ENCODE measurements around the gene CEACAM7.

Gene CEACAM7

GRCh38 chr19:41682437-41682836 lies 5.6 kb downstream of the CEACAM7 start:
- TF ChIP-seq REST (IDR thresholded peaks at IDR 0.05; ENCODE audit: low read depth), result no peak
- no peak for TF ChIP-seq USF1 (IDR thresholded peaks at IDR 0.05)
- no peak for TF ChIP-seq MAX (IDR thresholded peaks at IDR 0.05)
- no peak for TF ChIP-seq RAD21 (IDR thresholded peaks at IDR 0.05; ENCODE audit: low read depth)
- no peak for TF ChIP-seq NFIC (IDR thresholded peaks at IDR 0.05)
- no peak for TF ChIP-seq YY1 (IDR thresholded peaks at IDR 0.05; ENCODE audit: low read depth)
- TF ChIP-seq ZBTB7A (IDR thresholded peaks at IDR 0.05; ENCODE audit: low read depth), result no peak
- TF ChIP-seq TAF1 (IDR thresholded peaks at IDR 0.05; ENCODE audit: low read depth), result no peak
- TF ChIP-seq CREB1 (IDR thresholded peaks at IDR 0.05; ENCODE audit: low read depth), result no peak
- TF ChIP-seq EGR1 (IDR thresholded peaks at IDR 0.05), result no peak

GRCh38 chr19:41671486-41671885 lies 16.6 kb downstream of the CEACAM7 start:
- TF ChIP-seq EP300 (IDR thresholded peaks at IDR 0.05; ENCODE audit: borderline replicate concordance), result no peak
- TF ChIP-seq TCF12 (IDR thresholded peaks at IDR 0.05; ENCODE audit: low read depth), result no peak
- TF ChIP-seq ZBTB7A (IDR thresholded peaks at IDR 0.05; ENCODE audit: low read depth), result no peak
- no peak for TF ChIP-seq EGR1 (IDR thresholded peaks at IDR 0.05)
- TF ChIP-seq TEAD4 (IDR thresholded peaks at IDR 0.05), result no peak
- TF ChIP-seq TAF1 (IDR thresholded peaks at IDR 0.05; ENCODE audit: low read depth), result no peak
- TF ChIP-seq YY1 (IDR thresholded peaks at IDR 0.05; ENCODE audit: low read depth), result no peak
- no peak for TF ChIP-seq CREB1 (IDR thresholded peaks at IDR 0.05; ENCODE audit: low read depth)
- no peak for TF ChIP-seq CEBPB (IDR thresholded peaks at IDR 0.05)
- no peak for TF ChIP-seq USF1 (IDR thresholded peaks at IDR 0.05)
- TF ChIP-seq RAD21 (IDR thresholded peaks at IDR 0.05; ENCODE audit: low read depth), result no peak
- TF ChIP-seq REST (IDR thresholded peaks at IDR 0.05; ENCODE audit: low read depth), result no peak
- TF ChIP-seq MAX (IDR thresholded peaks at IDR 0.05), result no peak
- TF ChIP-seq NFIC (IDR thresholded peaks at IDR 0.05), result no peak
- no peak for TF ChIP-seq FOXM1 (IDR thresholded peaks at IDR 0.05; ENCODE audit: borderline replicate concordance, low read depth)

GRCh38 chr19:41670755-41671154 lies 17.3 kb downstream of the CEACAM7 start:
- TF ChIP-seq FOXM1 (IDR thresholded peaks at IDR 0.05; ENCODE audit: borderline replicate concordance, low read depth) (no peak), USF1 (IDR thresholded peaks at IDR 0.05) (no peak)

- TF ChIP-seq NFIC (IDR thresholded peaks at IDR 0.05) (no peak), USF1 (IDR thresholded peaks at IDR 0.05) (no peak), REST (IDR thresholded peaks at IDR 0.05; ENCODE audit: low read depth) (no peak), TAF1 (IDR thresholded peaks at IDR 0.05; ENCODE audit: low read depth) (no peak), CEBPB (IDR thresholded peaks at IDR 0.05) (no peak), CREB1 (IDR thresholded peaks at IDR 0.05; ENCODE audit: low read depth) (no peak), EP300 (IDR thresholded peaks at IDR 0.05; ENCODE audit: borderline replicate concordance) (no peak), TCF12 (IDR thresholded peaks at IDR 0.05; ENCODE audit: low read depth) (no peak), YY1 (IDR thresholded peaks at IDR 0.05; ENCODE audit: low read depth) (no peak), FOXM1 (IDR thresholded peaks at IDR 0.05; ENCODE audit: borderline replicate concordance, low read depth) (no peak), ZBTB7A (IDR thresholded peaks at IDR 0.05; ENCODE audit: low read depth) (no peak), MAX (IDR thresholded peaks at IDR 0.05) (no peak), RAD21 (IDR thresholded peaks at IDR 0.05; ENCODE audit: low read depth) (no peak), EGR1 (IDR thresholded peaks at IDR 0.05) (no peak), TEAD4 (IDR thresholded peaks at IDR 0.05) (no peak)
Measured at GRCh38 chr19:41668315-41668714, 19.8 kb downstream of the CEACAM7 start.
